ENCODE results near the gene CHADL.

The CHADL gene

GRCh38 chr22:41240377-41241132, at the start of gene CHADL:
CHADL (minus strand) TSS chr22:41240931; CDS start chr22:41240881, 50 bp downstream.
- peaks cover 13% of the 10 kb centered on the region for H3K36me3 Mint-ChIP-seq (ENCODE audit: low read depth)
- intact Hi-C loops (cut with micrococcal nuclease): no loop called here
- peaks cover 18% of the 10 kb centered on the region for H3K4me1 Mint-ChIP-seq (ENCODE audit: low read depth)
- H3K4me3 Mint-ChIP-seq: no peak within 1 kb of the TSS
- H3K27me3 Mint-ChIP-seq: peaks cover 13% of the 10 kb centered on the region
- H3K27ac Mint-ChIP-seq: peak within 1 kb of the TSS; percentile 4
- no peaks in the 10 kb centered on the region for H3K9me3 Mint-ChIP-seq

- intact Hi-C loops (cut with micrococcal nuclease): loop anchor here (5.0 to 10.0 kb wide), 4 partner anchors 72 to 432 kb away; partner anchors contain the start of genes ST13, TEF and XPNPEP3
- Mint-ChIP-seq H3K36me3 (ENCODE audit: low read depth) (peaks cover under 1% of the 10 kb centered on the region), H3K27me3 (no peaks in the 10 kb centered on the region), H3K4me3 (no peak overlapping the region), H3K27ac (peak overlapping the region; percentile 37), H3K9me3 (no peaks in the 10 kb centered on the region), H3K4me1 (ENCODE audit: low read depth) (peaks cover 30% of the 10 kb centered on the region)
Measured at GRCh38 chr22:41289671-41290070, 48.9 kb upstream of the CHADL start.

- intact Hi-C loops (cut with micrococcal nuclease): loop anchor here (5.0 to 10.0 kb wide), 4 partner anchors 71 to 431 kb away; partner anchors contain the start of genes ST13, TEF and XPNPEP3
- H3K27ac Mint-ChIP-seq: no peak overlapping the region
- no peaks in the 10 kb centered on the region for H3K9me3 Mint-ChIP-seq
- peaks cover 34% of the 10 kb centered on the region for H3K4me1 Mint-ChIP-seq (ENCODE audit: low read depth)
- no peaks in the 10 kb centered on the region for H3K27me3 Mint-ChIP-seq
- peaks cover 13% of the 10 kb centered on the region for H3K36me3 Mint-ChIP-seq (ENCODE audit: low read depth)
- no peak overlapping the region for H3K4me3 Mint-ChIP-seq
Measured at GRCh38 chr22:41288245-41288946, 47.7 kb upstream of the CHADL start.

GRCh38 chr22:41286639-41287091, 45.9 kb upstream of the CHADL start:
- intact Hi-C loops (cut with micrococcal nuclease): loop anchor here (5.0 to 10.0 kb wide), 4 partner anchors 69 to 429 kb away; partner anchors contain the start of genes ST13, TEF and XPNPEP3
- Mint-ChIP-seq H3K4me1 (ENCODE audit: low read depth) (peaks cover 37% of the 10 kb centered on the region), H3K9me3 (no peaks in the 10 kb centered on the region), H3K27ac (peak overlapping the region; percentile 86), H3K36me3 (ENCODE audit: low read depth) (peaks cover 25% of the 10 kb centered on the region), H3K4me3 (peak overlapping the region; percentile 81), H3K27me3 (no peaks in the 10 kb centered on the region)

GRCh38 chr22:41285820-41286638, 45.3 kb upstream of the CHADL start, which contains the start of gene RANGAP1:
RANGAP1 (minus strand) TSS chr22:41286187; CDS start chr22:41281044, 5,143 bp downstream.
- Mint-ChIP-seq H3K4me1 (ENCODE audit: low read depth) (peaks cover 37% of the 10 kb centered on the region), H3K9me3 (no peaks in the 10 kb centered on the region), H3K4me3 (peak within 1 kb of the TSS; percentile 81), H3K27ac (peak within 1 kb of the TSS; percentile 86), H3K36me3 (ENCODE audit: low read depth) (peaks cover 31% of the 10 kb centered on the region), H3K27me3 (no peaks in the 10 kb centered on the region)
- intact Hi-C loops (cut with micrococcal nuclease): loop anchor here (1.0 to 10.0 kb wide), 5 partner anchors 15 to 429 kb away; partner anchors contain the start of genes ST13, TEF, XPNPEP3 and ZC3H7B

- Mint-ChIP-seq H3K27ac (peak overlapping the region; percentile 86), H3K27me3 (no peaks in the 10 kb centered on the region), H3K4me1 (ENCODE audit: low read depth) (peaks cover 37% of the 10 kb centered on the region), H3K9me3 (no peaks in the 10 kb centered on the region), H3K4me3 (peak overlapping the region; percentile 81), H3K36me3 (ENCODE audit: low read depth) (peaks cover 37% of the 10 kb centered on the region)
- intact Hi-C loops (cut with micrococcal nuclease): loop anchor here (1.0 to 10.0 kb wide), 5 partner anchors 16 to 428 kb away; partner anchors contain the start of genes ST13, TEF, XPNPEP3 and ZC3H7B
Measured at GRCh38 chr22:41285441-41285819, 44.7 kb upstream of the CHADL start.

GRCh38 chr22:41284465-41284864, 43.7 kb upstream of the CHADL start:
- Mint-ChIP-seq H3K9me3 (no peaks in the 10 kb centered on the region), H3K4me3 (peak overlapping the region; percentile 81), H3K27ac (no peak overlapping the region), H3K36me3 (ENCODE audit: low read depth) (peaks cover 47% of the 10 kb centered on the region), H3K27me3 (no peaks in the 10 kb centered on the region), H3K4me1 (ENCODE audit: low read depth) (peaks cover 30% of the 10 kb centered on the region)
- intact Hi-C loops (cut with micrococcal nuclease): loop anchor here (10.0 kb wide), 1 partner anchor 90 kb away; no protein-coding TSS in a partner anchor

GRCh38 chr22:41280854-41281253, 40.1 kb upstream of the CHADL start:
- H3K36me3 Mint-ChIP-seq (ENCODE audit: low read depth): peaks cover 83% of the 10 kb centered on the region
- intact Hi-C loops (cut with micrococcal nuclease): loop anchor here (10.0 kb wide), 1 partner anchor 86 kb away; no protein-coding TSS in a partner anchor
- H3K9me3 Mint-ChIP-seq: no peaks in the 10 kb centered on the region
- no peaks in the 10 kb centered on the region for H3K27me3 Mint-ChIP-seq
- no peak overlapping the region for H3K27ac Mint-ChIP-seq
- no peak overlapping the region for H3K4me3 Mint-ChIP-seq
- peaks cover 14% of the 10 kb centered on the region for H3K4me1 Mint-ChIP-seq (ENCODE audit: low read depth)

- peaks cover 11% of the 10 kb centered on the region for H3K4me1 Mint-ChIP-seq (ENCODE audit: low read depth)
- intact Hi-C loops (cut with micrococcal nuclease): loop anchor here (10.0 kb wide), 1 partner anchor 85 kb away; no protein-coding TSS in a partner anchor
Measured at GRCh38 chr22:41280065-41280464, 39.3 kb upstream of the CHADL start.

GRCh38 chr22:41274856-41275255, 34.1 kb upstream of the CHADL start:
- Mint-ChIP-seq H3K27ac (no peak overlapping the region), H3K27me3 (no peaks in the 10 kb centered on the region), H3K9me3 (no peaks in the 10 kb centered on the region), H3K4me1 (ENCODE audit: low read depth) (no peaks in the 10 kb centered on the region), H3K36me3 (ENCODE audit: low read depth) (peaks cover 100% of the 10 kb centered on the region), H3K4me3 (no peak overlapping the region)
- intact Hi-C loops (cut with micrococcal nuclease): no loop called here

More at GRCh38 chr22:41280065-41280464, 39.3 kb upstream of the CHADL start:
- Mint-ChIP-seq H3K4me3 (no peak overlapping the region), H3K9me3 (no peaks in the 10 kb centered on the region), H3K27ac (no peak overlapping the region), H3K27me3 (no peaks in the 10 kb centered on the region), H3K36me3 (ENCODE audit: low read depth) (peaks cover 91% of the 10 kb centered on the region)

GRCh38 chr22:41273128-41273527, 32.4 kb upstream of the CHADL start:
- Mint-ChIP-seq H3K9me3 (no peaks in the 10 kb centered on the region), H3K27me3 (no peaks in the 10 kb centered on the region), H3K4me1 (ENCODE audit: low read depth) (no peaks in the 10 kb centered on the region), H3K4me3 (no peak overlapping the region), H3K36me3 (ENCODE audit: low read depth) (peaks cover 100% of the 10 kb centered on the region), H3K27ac (no peak overlapping the region)
- intact Hi-C loops (cut with micrococcal nuclease): no loop called here

- Mint-ChIP-seq H3K4me1 (ENCODE audit: low read depth) (no peaks in the 10 kb centered on the region), H3K4me3 (no peak overlapping the region), H3K9me3 (no peaks in the 10 kb centered on the region), H3K27me3 (no peaks in the 10 kb centered on the region), H3K36me3 (ENCODE audit: low read depth) (peaks cover 100% of the 10 kb centered on the region), H3K27ac (no peak overlapping the region)
- intact Hi-C loops (cut with micrococcal nuclease): no loop called here
Measured at GRCh38 chr22:41271787-41272186, 31.1 kb upstream of the CHADL start.

- Mint-ChIP-seq H3K27ac (no peak overlapping the region), H3K4me3 (no peak overlapping the region), H3K4me1 (ENCODE audit: low read depth) (peaks cover 13% of the 10 kb centered on the region), H3K9me3 (no peaks in the 10 kb centered on the region), H3K36me3 (ENCODE audit: low read depth) (peaks cover 100% of the 10 kb centered on the region), H3K27me3 (no peaks in the 10 kb centered on the region)
- intact Hi-C loops (cut with micrococcal nuclease): no loop called here
Measured at GRCh38 chr22:41267958-41268357, 27.2 kb upstream of the CHADL start.

Measured in dendritic cell treated with granulocyte-macrophage colony-stimulating factor and Interleukin-4, amounts not matched to agents 40 ng/mL and 50 ng/mL, for 4 days (primary cell).